Activated CD4-positive, alpha-beta T cell treated with anti-CD3 and anti-CD28 coated beads, Interleukin-2, Interleukin-4, amounts not matched to agents 100 ng/mL and 50 ng/mL, durations not matched to agents 16 hours and 8 hours (primary cell): ENCODE data around the gene CHD5.

ENCODE experiments used
- DNase-seq: peaks from one replicate; pipeline ENCODE4 v3.0.0-alpha.2; 2020; ENCODE audit warnings: low spot score

Gene CHD5

DNA sequence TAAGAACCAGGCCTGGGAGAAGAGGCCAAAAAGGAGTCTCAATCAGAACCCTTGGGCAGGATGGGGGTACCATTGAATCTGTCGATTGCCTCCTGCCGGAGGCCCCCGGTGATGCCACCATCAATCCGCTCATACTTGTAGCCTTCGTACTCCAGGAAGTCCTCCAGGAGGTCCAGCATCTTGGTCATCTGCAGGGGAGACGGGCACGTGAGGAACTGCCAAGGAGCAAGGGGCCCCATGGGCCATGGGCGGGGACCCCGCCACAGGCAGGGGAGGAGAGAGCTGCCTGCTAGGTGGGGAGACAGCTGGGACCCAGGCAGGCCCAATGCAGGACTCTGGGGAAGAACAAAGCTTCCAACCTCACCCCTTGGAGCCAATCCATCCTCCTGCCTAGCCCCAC lies 48.6 kb downstream of the CHD5 start:
- DNase-seq: no peak

DNA sequence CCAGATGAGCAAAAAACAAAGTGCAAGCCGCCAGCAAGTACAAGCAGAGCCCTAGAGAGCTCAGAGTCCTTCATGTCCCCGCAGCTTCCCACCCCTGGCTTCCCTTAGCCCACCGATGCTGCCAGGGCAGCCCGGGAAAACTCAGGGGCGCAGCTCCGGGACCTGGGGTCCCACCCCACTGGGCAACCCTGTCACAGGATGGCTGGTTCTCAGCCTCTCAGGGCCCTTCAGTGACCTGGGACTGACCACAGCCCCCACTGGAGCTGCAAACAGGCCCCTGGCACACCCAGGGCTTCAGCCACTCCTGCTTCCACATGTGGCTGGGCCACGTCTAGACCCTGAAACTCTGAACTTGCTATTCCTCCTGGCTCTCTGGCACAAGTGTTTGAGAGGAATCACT lies 49.5 kb downstream of the CHD5 start:
- DNase-seq: no peak

DNA sequence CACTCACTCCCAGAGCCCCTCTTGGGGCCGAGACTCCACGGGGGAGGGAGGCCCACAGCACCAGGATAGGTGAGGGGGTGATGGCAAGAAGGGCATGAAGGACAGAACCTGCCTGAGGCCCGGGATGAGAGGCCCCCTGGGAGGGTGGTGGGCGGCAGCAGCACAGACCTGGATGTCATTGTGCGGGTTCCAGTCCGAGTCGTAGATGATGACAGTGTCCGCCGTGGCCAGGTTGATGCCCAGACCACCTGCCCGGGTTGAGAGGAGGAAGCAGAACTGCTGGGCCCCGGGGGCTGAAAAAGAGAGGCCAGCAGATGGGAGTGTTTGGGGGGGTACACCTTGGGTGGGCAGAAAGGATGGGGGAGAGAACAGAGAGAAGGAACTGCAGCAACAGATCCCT lies 50.1 kb downstream of the CHD5 start:
- DNase-seq: no peak

DNA sequence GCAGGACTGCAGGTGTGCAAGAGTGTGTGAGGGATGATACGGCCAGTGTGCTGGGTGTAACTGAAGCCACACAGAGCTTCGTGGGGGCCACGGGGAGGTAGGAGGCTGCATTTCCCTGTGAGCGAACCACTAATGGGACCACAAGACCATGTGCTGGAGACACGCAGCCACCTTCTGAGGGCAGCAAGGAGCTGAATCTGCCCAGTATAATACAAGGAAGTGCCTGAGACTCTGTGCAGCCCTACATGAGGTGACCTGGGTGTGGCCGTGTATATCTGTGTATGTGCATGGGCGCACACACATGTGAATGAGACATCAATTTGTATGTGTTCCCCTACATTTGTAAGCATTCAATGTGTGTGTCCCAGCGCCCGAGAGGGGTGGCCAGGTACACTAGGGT lies 50.8 kb downstream of the CHD5 start:
- DNase-seq: no peak

DNA sequence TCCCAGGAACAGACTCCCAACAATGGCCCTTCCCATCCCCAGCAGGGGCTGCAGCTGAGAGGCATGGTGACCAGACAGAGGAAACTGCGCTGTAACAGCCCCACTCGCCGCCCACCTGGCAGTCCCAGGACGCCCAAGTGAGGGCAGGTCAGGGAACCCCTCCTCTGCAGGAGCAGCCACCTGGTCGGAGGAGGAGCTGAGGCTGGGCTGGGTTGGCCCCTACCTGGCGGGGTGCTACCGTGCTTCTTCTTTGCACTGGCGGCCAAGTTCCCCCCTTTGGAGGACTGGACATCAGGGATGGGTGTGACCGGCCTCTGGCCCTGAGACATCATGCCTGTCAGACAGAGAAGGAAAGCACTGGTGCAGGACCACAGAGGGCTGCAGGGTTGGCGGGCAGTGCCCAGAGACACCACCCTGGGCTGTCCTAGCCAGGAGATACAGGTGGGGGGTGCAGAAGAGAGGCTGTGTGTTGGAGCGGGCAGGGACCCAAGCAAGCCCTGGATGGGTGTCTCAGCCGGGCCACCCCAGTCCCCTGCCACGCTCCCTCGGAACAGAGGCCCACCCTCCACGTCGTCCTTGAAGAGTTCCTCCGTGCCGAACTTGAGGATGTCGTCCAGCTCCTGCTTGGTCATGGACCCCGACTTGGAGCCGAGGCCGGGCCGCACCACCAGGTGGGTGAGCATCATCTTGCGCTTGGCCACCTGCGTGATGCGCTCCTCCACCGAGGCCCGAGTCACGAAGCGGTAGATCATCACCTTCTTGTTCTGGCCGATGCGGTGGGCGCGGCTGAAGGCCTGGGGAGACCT lies 51.6 kb downstream of the CHD5 start:
- DNase-seq: no peak

DNA sequence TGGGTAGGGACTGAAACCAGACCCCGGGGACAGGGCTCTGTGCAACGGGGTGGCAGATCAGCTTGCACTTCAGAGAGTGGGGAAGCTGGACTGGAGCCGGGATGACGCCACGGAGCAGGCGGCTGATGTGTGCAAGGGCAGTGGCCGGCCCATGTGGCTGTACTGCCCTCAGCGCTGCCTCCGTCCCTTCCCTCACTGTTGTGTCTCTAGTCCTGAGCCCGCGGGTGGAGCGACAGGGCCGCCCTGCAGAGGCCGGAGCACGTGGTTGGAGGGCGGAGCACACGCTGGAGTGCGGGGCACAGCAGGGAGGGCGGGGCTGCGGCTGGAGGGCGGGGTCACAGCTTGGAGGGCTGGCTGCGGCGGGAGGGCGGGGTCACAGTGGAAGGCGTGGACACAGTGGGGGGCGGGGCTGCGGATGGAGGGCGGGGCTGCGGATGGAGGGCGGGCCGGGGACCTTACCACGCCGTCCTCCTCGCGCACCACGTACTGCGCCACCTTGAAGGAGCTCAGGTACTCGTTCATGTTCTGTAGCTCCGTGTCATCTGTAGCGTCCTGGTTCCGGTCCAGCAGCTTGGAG lies 52.4 kb downstream of the CHD5 start:
- peak; percentile 73 for DNase-seq

DNA sequence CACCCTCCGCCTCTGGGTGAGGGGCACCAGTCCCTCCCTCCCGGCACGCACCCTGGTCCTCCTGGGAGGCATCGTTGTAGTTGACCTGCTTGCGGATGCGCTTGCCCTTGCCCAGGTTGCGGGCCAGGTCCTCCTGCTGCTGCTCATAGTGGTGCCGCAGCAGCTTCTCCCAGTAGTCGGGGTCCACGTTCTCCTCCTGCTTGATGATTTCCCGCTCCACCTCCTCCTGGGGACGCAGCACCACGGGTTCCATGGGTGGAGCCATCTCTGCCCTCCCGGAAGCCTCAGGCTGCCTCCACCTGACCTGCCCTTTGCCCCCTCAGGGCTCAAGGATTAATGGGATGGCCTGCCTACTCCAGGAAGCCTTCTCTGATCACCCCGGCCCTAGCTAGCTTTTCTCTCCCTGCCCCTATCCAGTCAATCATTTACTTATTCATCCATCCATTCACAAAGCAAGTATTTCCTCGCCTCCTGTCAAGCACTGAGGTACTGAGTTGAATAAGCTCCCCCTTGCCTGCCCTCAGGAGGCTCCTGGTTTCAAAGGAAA lies 53.5 kb downstream of the CHD5 start:
- DNase-seq: no peak

DNA sequence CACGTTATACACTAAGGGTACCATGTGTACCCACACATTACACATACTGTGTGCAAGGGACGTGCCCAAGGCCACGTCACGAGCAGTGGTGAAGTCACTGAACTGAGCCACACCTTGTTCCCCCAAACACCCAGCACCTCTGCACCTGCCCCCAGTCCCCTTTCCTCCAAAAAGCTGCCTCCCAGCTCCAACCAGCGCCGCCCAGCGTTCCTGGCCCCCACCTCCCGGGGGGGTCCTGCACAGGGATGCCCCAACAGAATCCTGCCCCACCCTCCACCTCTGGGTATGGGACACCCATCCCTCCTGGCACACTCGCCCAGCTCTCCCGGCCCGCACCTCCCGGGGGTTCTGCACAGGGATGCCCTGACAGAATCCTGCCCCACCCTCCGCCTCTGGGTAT lies 54.1 kb downstream of the CHD5 start:
- DNase-seq: no peak

DNA sequence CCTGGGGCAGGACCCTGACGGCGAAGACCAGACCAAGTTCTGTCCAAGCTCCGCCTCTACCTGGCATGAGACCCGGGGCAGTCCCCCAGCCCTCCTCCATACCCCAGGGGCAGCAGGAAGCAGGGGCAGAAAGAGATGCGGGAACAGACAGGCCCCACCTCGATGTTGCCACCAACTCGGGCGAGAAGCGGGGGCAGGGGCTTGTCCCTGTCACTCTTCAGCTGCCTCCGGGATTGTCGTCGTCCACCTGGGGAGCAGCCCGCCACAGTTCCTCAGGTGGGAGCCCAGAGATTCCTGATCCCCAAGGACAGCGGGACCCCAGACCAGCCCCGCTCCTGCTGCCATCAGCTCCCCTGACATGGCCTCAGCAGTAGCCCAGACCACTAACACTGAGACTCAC lies 54.8 kb downstream of the CHD5 start:
- DNase-seq: no peak

DNA sequence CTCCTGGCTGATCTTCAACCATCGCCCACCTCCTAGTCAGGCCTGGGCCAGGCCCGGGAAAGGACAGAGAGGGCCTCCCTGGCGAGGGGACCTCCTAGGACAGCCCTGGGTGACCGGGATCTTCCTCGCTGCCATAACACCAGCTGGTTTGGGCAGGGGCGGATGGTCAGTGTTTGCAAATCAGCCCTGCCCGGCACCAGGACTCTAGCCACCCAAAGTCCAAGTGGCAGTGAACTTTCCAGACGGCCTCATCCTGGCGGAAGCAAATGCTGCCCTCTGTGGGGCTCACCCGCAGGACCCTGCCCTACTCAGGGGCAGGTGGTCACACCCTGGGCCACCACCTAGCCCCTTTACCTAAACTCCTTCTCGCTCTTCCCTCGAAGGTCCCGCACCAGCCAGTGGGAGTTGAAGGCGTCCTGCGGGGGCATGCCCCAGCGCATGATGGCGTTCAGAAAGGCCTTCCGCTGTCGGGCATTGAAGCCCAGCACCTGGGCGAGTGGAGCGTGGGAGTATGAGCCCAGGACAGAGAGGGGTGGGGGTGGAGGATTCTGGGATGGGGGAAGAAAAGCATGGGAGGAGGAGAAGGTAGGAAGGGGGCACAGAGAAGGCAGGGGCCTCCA lies 55.3 kb downstream of the CHD5 start:
- no peak for DNase-seq

DNA sequence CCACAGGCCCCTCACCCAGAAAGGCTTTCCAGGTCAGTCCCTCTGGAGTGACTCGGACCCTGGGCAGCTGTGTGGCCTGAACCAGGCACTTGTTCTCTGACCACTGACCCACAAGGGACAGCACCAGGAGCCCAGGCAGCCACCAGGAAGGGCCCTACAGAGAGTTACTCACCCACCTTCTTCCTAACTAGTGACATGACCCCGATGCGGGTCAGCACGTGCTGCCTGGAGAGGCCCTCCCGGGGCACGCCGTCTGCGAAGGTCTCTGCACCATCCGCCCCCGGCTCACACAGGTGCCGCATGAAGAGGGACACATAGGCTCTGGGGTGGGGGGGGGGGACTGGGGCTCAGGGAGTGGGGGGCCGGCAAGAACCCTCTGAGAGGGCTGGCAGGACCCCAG lies 55.8 kb downstream of the CHD5 start:
- DNase-seq: no peak

DNA sequence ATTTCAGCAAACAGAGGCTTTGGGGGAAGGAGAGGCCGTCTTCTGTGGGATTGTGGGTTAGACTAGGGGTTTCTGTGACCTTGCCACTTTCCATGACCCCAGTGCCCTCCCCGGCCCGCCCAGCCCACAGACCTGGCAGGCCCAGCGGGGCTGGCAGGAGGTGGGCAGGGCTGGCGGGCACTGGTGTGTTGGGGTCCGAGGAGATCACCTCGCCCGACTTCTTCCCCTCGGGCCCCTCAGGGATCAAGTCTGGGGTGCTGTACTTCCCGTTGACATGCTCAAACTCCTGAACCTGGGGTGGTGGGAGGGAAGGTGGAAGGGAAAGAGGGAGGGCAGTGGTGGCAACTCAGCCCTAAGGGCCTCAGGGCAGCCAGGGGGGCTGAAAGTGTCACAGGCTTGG lies 56.3 kb downstream of the CHD5 start:
- DNase-seq: no peak

DNA sequence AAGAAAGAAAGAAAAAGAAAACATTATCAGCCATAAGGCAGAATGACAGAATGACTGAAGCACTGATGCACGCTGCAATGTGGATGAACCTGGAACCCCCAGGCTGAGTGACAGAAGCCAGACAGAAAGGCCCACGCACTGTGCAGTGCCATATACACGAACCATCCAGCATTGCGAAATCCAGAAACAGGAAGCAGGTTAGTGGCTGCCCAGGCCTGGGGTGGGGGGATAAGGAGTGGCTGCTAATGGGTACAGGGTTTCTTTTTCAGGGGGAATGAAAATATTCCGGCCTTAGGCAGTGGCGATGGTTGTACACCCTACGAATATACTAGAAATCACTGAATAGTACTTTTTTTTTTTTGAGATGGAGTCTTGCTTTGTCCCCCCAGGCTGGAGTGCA lies 57.0 kb downstream of the CHD5 start:
- DNase-seq: no peak

DNA sequence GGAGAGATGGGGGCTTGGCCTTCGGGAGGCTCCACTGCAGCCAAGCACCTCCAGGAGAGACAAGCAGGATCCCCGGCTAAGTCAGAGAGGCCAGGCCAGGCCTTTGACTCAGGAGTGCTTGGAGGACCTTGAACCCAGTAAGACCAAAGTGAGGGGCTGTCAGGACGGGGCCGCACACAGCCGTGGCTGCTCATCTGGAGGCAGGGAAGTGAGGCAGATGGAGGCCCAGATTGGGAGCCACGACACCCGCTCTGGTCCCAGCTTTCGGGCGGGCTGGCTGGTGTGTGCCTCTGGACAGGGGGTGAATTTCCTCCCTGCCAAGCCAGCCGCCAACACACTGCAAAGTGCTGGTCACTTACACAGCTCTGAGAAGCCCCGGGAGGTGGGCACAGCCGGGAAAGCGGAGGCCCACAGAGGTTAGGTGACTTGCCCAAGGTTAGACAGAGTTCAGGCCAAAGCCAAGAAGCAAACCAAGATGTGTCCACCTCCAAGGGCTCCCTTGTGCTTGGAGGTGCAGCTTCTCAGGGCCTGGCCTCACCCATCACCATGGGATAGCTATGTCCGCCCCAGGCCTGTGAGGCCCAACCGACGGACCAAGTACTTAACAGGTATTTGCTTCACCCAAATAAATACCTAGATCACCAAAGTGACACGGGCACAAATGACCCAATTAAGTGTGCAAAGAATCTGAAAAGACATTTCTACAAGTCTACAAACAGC lies 58.3 kb downstream of the CHD5 start:
- DNase-seq: no peak

DNA sequence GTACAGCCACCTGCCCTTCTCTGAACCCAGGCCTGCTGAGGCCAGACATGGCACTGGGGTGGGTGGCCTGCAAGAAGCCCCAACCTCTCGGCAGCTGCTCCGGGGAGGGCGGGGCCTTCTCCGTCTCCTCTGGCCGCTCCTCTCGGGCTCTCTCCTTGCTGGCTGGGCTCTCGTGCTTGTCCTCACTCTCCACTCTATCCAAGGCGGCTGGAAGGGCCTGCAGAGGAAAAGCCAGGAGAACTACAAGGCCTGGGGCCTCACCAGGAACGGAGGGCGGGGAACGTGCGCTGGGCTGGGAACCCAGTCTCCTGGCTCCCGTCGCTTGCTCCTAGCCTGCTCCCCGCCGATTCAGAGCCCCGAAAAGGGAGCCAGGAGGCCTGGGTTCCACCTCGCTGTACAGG lies 59.1 kb downstream of the CHD5 start:
- no peak for DNase-seq

DNA sequence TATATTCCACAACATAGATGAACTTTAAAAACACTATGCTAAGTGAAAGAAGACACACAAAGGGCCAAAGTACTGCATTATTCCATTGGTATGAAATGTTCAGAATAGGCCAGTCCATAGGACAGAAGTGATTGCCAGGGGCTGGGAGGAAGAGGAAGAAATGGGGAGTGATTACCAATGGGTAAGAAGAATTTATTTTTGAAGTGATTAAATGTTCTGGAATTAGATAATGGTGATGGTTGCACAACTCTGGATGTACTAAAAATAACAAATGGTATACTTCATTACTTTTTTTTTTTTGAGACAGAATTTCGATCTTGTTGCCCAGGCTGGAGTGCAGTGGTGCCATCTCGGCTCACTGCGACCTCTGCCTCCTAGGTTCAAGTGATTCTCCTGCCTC lies 61.7 kb downstream of the CHD5 start:
- DNase-seq: no peak

DNA sequence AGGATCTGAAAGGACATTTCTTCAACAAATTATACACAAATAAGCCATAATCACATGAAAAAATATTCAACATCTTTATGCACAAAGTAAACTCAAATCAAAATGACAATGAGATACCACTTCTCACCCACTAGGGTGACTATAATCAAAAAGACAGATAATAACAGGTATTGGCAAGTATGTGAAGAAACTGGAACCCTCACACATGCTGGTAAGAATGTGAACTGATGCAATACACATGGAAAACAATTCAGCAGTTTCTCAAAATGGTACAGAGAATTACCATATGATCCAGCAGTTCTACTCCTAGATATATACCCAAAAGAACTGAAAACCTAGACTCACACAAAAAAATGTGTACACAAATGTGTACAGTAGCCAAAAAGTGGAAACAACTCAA lies 62.5 kb downstream of the CHD5 start:
- no peak for DNase-seq

DNA sequence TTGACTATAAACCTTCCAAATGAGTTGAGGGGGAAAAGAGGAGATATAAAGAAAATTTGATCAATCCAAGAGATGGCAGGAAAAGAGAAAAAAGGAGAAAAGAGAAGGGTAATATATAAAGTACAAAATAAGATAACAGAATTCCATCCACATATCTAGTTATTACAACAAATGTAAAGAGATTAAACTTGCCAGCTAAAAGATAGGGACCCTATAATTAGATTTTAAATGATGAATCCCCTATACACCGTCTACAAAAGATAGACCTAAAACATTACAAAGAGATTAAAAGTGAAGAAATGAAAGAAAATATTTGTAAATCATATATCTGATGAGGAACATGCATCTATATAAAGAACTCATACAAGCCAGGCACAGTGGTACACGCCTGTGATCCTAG lies 63.1 kb downstream of the CHD5 start:
- no peak for DNase-seq

DNA sequence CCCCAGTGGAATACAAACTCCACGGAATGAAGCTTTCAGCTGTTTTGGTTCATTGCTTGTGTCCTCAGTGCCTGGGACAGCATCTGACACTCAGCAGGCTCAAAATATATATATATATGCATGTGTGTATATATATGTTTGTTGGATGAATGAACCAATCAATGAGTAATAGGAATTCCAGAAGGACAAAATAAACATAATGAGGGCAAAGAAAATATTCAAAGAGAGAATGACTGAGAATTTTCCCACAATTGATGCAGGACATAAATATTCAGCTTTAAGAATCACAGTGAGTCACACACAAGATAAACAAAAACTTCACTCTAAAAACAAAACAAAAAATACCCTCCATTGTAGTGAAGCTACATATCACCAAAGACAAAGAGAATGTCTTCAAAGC lies 64.0 kb downstream of the CHD5 start:
- no peak for DNase-seq

DNA sequence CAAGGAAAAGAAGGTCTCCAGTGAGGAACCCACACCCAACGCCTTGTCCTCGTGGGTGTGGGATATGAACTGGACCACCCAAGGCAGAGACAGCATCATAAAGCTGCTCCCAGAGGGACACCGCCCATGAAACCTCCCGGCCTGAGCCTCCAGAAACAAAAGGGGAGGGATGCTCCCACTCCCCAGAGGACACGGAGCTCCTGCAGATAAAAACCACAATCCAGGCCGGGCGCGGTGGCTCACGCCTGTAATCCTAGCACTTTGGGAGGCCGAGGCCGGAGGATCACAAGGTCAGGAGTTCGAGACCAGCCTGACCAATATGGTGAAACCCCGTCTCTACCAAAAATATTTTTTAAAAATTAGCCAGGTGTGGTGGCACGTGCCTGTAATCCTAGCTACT lies 66.4 kb downstream of the CHD5 start:
- no peak for DNase-seq

DNA sequence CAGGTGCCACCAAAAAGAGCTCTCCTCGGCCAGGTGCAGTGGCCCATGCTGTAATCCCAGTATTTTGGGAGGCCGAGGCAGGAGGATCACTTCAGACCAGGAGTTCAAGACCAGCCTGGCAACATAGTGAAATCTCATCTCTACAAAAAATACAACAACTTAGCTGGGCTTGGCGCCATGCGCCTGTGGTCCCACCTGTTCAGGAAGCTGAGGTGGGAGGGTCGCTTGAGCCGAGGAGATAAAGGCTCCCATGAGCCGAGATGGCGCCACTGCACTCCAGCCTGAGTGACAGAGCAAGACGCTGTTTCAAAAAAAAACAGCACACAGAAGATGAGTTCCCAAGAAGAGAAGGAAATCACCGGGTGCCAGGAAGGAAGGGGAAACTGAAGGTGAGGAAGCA lies 67.0 kb downstream of the CHD5 start:
- no peak for DNase-seq

DNA sequence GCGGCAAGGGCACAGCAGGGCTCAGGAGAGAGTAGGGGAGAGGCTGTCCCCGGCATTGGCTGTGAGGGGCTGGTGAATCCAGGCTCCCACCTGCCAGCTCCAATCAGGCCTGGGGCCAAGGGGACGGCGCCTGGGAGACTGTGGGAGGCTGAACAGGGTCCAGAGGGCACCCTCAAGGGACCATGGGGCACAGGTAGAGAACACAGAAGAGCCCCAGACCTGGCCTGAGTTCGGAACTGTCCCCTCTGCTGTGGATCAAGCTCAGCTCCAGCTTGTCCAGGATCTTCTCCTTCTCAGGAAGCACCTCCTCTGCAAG lies 67.5 kb downstream of the CHD5 start:
- DNase-seq: no peak
